Liver (tissue), 9 donors: ENCODE results near the gene SORD. TPM values are rescaled to one million over a fixed set of nuclear protein-coding genes. Genes with fewer than 3 reads are reported as not detected.

Experiments
- DNase-seq: peaks from one replicate; pipeline ENCODE4 v3.0.0-alpha.2; 2017; ENCODE audit warnings: low spot score
- H3K27ac ChIP-seq, 2 donors: one replicate each; pipeline ENCODE4 v1.7.0; 2013; ENCODE audit warnings: inconsistent platforms in 2 of 2, low read length in 2 of 2, control low read depth in 1 of 2, low read depth in 1 of 2, mild to moderate bottlenecking in 1 of 2
- H3K27me3 ChIP-seq, 4 donors: one replicate each; pipeline versions ENCODE4 v1.6.1 to v1.7.0; 2013; ENCODE audit warnings: low read length in 3 of 4, inconsistent platforms in 1 of 4, mild to moderate bottlenecking in 1 of 4, moderate library complexity in 1 of 4; ENCODE audit not compliant: control insufficient read depth in 4 of 4, insufficient read depth in 4 of 4
- H3K36me3 ChIP-seq, 4 donors: one replicate each; pipeline versions ENCODE4 v1.6.1 to v1.7.0; 2013; ENCODE audit warnings: low read length in 3 of 4, mild to moderate bottlenecking in 3 of 4, low read depth in 1 of 4, moderate library complexity in 1 of 4; ENCODE audit not compliant: control insufficient read depth in 4 of 4, insufficient read depth in 3 of 4
- H3K4me1 ChIP-seq, 4 donors: one replicate each; pipeline versions ENCODE4 v1.6.1 to v1.7.0; 2013; ENCODE audit warnings: low read length in 3 of 4, mild to moderate bottlenecking in 3 of 4, moderate library complexity in 1 of 4; ENCODE audit not compliant: control insufficient read depth in 4 of 4, insufficient read depth in 4 of 4
- H3K4me3 ChIP-seq, 3 donors: one replicate each; pipeline versions ENCODE4 v1.6.1 to v1.7.0; 2013; ENCODE audit warnings: low read length in 3 of 3, control low read depth in 1 of 3, low read depth in 1 of 3, mild to moderate bottlenecking in 1 of 3
- H3K9ac ChIP-seq, 2 donors: one replicate each; pipeline ENCODE4 v1.7.0; 2013; ENCODE audit warnings: low read length in 2 of 2, mild to moderate bottlenecking in 2 of 2, moderate library complexity in 2 of 2, control low read depth in 1 of 2, low read depth in 1 of 2
- H3K9me3 ChIP-seq, 4 donors: one replicate each; pipeline versions ENCODE4 v1.6.1 to v1.7.0; 2013; ENCODE audit warnings: low read length in 3 of 4; ENCODE audit not compliant: control insufficient read depth in 4 of 4
- CTCF ChIP-seq: fragments of 150-350 bp; IDR thresholded peaks from 2 replicates; pipeline ENCODE4 v1.5.1; 2017; ENCODE audit warnings: improper control_type of control experiment, low read depth, low read length; ENCODE audit not compliant: missing input control
- FOXA1 ChIP-seq: IDR thresholded peaks from 2 replicates; pipeline ENCODE4 v1.6.1; 2016; ENCODE audit warnings: antibody characterized with exemption
- HNF4A ChIP-seq, 2 donors: conservative IDR thresholded peaks; 2 replicates each; pipeline ENCODE4 v1.6.1; 2016; ENCODE audit warnings: antibody characterized with exemption in 2 of 2, mild to moderate bottlenecking in 2 of 2
- HNF4G ChIP-seq: IDR thresholded peaks from 2 replicates; pipeline ENCODE4 v1.6.1; 2016; ENCODE audit warnings: antibody characterized with exemption
- JUND ChIP-seq, 2 donors: IDR thresholded peaks; 2 replicates each; pipeline ENCODE4 v1.6.1; 2016; ENCODE audit warnings: antibody characterized with exemption in 2 of 2
- RXRA ChIP-seq, 2 donors: IDR thresholded peaks; 2 replicates each; pipeline ENCODE4 v1.6.1; 2017 to 2018; ENCODE audit warnings: antibody characterized with exemption in 2 of 2, mild to moderate bottlenecking in 1 of 2
- SP1 ChIP-seq: IDR thresholded peaks from 2 replicates; pipeline ENCODE4 v1.6.1; 2018; ENCODE audit warnings: antibody characterized with exemption, mild to moderate bottlenecking
- TAF1 ChIP-seq: conservative IDR thresholded peaks from 2 replicates; pipeline ENCODE4 v1.6.1; 2016; ENCODE audit warnings: antibody characterized with exemption, mild to moderate bottlenecking
- YY1 ChIP-seq: IDR thresholded peaks from 2 replicates; pipeline ENCODE4 v1.6.1; 2016; ENCODE audit warnings: antibody characterized with exemption, mild to moderate bottlenecking
- WGBS: extraction: QIAGEN DNeasy Blood & Tissue Kit; methylation state at CpG from one replicate; pipeline ENCODE4 v1.1.7; 2013; 5-methylcytosine and 5-hydroxymethylcytosine counted together
- polyA plus RNA-seq, 2 donors: library from polyadenylated mRNA; stranded (reverse) in 1 of 2; unstranded in 1 of 2; fragments of 200-250 nt in 1 of 2; fragments of >200 nt in 1 of 2; fragmentation: Nextera tagmentation in 1 of 2; extraction: Ambion mirVana in 1 of 2; gene quantifications; one replicate each; pipeline versions ENCODE4 v1.2.1 to v1.2.3, GENCODE V29; 2013 to 2015
- total RNA-seq, 2 donors: library from RNA; depleted of rRNA; stranded (reverse); fragments of >200 nt; gene quantifications; one replicate each; pipeline ENCODE4 v1.2.3, GENCODE V29; 2014
- TF ChIP-seq, protein P1 (sequence below): IDR thresholded peaks from 2 replicates; pipeline ENCODE4 v1.6.1; 2016; ENCODE audit warnings: antibody characterized with exemption
- TF ChIP-seq, protein P2 (sequence below): IDR thresholded peaks from 2 replicates; pipeline ENCODE4 v1.6.1; 2016; ENCODE audit warnings: antibody characterized with exemption
- TF ChIP-seq, protein P3 (sequence below): IDR thresholded peaks from 2 replicates; pipeline ENCODE4 v1.6.1; 2016; ENCODE audit warnings: antibody characterized with exemption, mild to moderate bottlenecking
- donor health status: healthy.
- donor health status: healthy.
- donor health status: healthy.
- donor health status: healthy.
- donor health status: healthy.

Gene SORD
- total and polyA plus RNA-seq, 4 donors: 75.5 to 169 (median 167) TPM

GRCh38 chr15:45112591-45113379 is 89.8 kb downstream of the SORD start:
- DNase-seq: no peak
- peaks cover 4 to 17% (median 8%) of the 10 kb centered on the region in 4 donors for H3K27me3 ChIP-seq
- peaks cover 14 to 38% (median 26%) of the 10 kb centered on the region in 4 donors for H3K4me1 ChIP-seq

GRCh38 chr15:45113380-45113990 is 90.5 kb downstream of the SORD start:
- TF ChIP-seq, protein P1, sequence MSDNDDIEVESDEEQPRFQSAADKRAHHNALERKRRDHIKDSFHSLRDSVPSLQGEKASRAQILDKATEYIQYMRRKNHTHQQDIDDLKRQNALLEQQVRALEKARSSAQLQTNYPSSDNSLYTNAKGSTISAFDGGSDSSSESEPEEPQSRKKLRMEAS: no peak
- TF ChIP-seq, protein P2, sequence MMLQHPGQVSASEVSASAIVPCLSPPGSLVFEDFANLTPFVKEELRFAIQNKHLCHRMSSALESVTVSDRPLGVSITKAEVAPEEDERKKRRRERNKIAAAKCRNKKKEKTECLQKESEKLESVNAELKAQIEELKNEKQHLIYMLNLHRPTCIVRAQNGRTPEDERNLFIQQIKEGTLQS: no peak
- no peak for TF ChIP-seq JUND (IDR thresholded peaks at IDR 0.05)
- no peak for TF ChIP-seq HNF4G
- H3K4me1 ChIP-seq: peaks cover 14 to 43% (median 28%) of the 10 kb centered on the region in 4 donors
- DNase-seq: no peak
- H3K9me3 ChIP-seq: no peaks in the 10 kb centered on the region
- H3K36me3 ChIP-seq: no peaks in the 10 kb centered on the region
- H3K27me3 ChIP-seq: peaks cover 4 to 17% (median 8%) of the 10 kb centered on the region in 4 donors
- H3K27ac ChIP-seq: no peak overlapping the region
- no peak overlapping the region for H3K9ac ChIP-seq
- 11% methylated on average over 14 of the region's 14 CpGs for WGBS
- no peak overlapping the region for H3K4me3 ChIP-seq

More at GRCh38 chr15:45112591-45113379, 89.8 kb downstream of the SORD start:
- WGBS: 6% methylated on average over 58 of the region's 58 CpGs
- Histone ChIP-seq H3K9me3 (no peaks in the 10 kb centered on the region), H3K27ac (no peak overlapping the region), H3K9ac (no peak overlapping the region), H3K36me3 (no peaks in the 10 kb centered on the region), H3K4me3 (peak overlapping the region in 1 of 3 donors; percentile 20)
- TF ChIP-seq, protein P3, sequence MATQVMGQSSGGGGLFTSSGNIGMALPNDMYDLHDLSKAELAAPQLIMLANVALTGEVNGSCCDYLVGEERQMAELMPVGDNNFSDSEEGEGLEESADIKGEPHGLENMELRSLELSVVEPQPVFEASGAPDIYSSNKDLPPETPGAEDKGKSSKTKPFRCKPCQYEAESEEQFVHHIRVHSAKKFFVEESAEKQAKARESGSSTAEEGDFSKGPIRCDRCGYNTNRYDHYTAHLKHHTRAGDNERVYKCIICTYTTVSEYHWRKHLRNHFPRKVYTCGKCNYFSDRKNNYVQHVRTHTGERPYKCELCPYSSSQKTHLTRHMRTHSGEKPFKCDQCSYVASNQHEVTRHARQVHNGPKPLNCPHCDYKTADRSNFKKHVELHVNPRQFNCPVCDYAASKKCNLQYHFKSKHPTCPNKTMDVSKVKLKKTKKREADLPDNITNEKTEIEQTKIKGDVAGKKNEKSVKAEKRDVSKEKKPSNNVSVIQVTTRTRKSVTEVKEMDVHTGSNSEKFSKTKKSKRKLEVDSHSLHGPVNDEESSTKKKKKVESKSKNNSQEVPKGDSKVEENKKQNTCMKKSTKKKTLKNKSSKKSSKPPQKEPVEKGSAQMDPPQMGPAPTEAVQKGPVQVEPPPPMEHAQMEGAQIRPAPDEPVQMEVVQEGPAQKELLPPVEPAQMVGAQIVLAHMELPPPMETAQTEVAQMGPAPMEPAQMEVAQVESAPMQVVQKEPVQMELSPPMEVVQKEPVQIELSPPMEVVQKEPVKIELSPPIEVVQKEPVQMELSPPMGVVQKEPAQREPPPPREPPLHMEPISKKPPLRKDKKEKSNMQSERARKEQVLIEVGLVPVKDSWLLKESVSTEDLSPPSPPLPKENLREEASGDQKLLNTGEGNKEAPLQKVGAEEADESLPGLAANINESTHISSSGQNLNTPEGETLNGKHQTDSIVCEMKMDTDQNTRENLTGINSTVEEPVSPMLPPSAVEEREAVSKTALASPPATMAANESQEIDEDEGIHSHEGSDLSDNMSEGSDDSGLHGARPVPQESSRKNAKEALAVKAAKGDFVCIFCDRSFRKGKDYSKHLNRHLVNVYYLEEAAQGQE: no peak
- TF ChIP-seq, protein P2: no peak
- TF ChIP-seq HNF4A (conservative IDR thresholded peaks at IDR 0.05): no peak
- TF ChIP-seq YY1: no peak
- no peak for TF ChIP-seq JUND (IDR thresholded peaks at IDR 0.05)
- TF ChIP-seq CTCF: no peak
- TF ChIP-seq, protein P1: no peak
- no peak for TF ChIP-seq TAF1
- no peak for TF ChIP-seq HNF4G
- TF ChIP-seq RXRA (IDR thresholded peaks at IDR 0.05): no peak
- TF ChIP-seq FOXA1: no peak
- no peak for TF ChIP-seq SP1
